Hippocampal formation (tissue), 2 donors: ENCODE results near the gene PPP1R7.

Experiments
- DNase-seq, 2 donors: peaks; one replicate each; lab custom pipeline; 2025; lab: John Stamatoyannopoulos, UW

Gene PPP1R7

DNA sequence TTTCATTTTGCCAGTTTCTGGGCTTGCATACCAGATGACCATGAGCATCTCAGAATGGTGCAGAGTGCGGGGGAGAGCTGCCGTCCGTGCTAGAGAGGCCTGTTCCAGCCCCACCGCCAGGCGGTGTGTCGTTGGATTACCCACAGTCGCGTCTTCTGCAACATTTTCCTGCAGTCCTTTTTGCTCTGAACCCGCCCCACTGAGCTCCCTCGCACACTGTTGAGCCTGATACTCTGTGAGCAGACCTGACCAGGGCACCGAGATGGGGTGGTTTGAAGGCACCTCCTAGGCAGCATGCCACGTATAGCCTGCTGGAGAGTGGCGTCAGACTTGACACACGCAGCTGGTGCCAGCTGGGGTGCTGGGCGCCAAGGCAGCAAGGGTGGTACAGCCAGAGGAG lies 18.1 kb downstream of the PPP1R7 start:
- no peak for DNase-seq

- no peak for DNase-seq
Observed at GRCh38 chr2:241173557-241173956, 23.3 kb downstream of the PPP1R7 start.

DNA sequence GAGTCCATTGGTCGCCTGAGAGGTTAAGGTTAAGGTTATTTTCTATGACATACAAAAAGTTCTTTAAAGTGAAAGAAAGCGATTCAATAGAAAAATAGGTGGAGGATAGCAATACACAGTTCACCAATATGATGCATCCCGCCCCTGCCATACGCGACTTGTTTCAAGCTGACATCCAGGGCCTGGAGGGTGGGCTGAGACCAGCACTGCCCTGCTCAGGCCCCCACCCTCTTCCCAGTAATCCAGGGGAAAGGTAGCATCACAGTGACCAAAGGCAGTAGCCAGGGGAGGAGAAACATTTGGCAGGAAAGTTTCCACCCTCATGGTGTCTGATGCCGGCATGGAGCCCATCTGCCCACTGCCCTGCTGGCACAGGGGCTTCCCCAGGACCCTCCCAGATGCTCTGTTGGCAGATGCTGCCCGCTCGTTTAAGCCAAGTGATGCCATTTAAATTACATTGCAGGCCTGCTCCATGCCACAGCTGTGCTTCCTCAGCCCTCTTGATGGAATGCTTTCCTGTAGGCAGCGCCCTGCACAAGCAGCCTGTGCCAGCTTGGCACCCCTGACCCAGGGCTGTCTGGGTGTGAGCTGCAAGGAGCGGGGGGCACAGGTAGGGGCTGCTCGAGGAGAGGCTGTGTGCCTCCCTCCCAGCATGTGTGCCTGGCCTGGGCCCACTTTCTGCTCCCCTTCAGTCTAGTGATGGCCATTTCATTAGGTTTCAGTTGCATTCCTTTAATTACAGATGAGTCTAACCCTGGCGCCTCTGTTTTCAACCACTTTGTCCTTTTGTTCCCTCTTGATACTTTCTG lies 27.5 kb downstream of the PPP1R7 start:
- DNase-seq: no peak

- no peak for DNase-seq
Observed at GRCh38 chr2:241178961-241179360, 28.7 kb downstream of the PPP1R7 start.

- no peak for DNase-seq
Observed at GRCh38 chr2:241179899-241180298, 29.6 kb downstream of the PPP1R7 start.

- DNase-seq: no peak
Observed at GRCh38 chr2:241180495-241180894, 30.2 kb downstream of the PPP1R7 start.

- DNase-seq: no peak
Observed at GRCh38 chr2:241182126-241182525, 31.9 kb downstream of the PPP1R7 start.

DNA sequence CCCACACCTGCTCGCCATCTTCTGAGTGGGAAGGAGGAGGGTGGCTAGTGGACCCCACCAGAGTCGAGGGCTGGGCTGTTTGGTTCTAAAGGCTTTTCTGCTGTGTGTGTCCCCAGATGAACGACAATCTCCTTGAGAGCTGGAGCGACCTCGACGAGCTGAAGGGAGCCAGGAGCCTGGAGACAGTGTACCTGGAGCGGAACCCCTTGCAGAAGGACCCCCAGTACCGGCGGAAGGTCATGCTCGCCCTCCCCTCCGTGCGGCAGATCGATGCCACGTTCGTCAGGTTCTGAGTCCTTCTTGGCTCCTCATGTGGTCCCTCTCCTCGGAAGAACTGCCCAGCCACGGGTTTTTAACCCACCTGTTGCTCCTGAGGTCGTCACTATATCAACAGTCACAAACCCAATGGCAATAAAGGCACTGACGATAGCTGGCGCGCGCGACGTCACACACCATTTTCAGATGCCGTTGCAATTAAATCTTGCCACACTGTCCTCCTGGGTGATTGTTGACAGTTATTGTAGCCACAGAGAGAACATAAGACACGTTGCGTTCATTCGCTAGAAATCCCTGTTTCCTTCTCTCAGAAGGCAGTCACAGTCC lies 32.4 kb downstream of the PPP1R7 start:
- no peak for DNase-seq

DNA sequence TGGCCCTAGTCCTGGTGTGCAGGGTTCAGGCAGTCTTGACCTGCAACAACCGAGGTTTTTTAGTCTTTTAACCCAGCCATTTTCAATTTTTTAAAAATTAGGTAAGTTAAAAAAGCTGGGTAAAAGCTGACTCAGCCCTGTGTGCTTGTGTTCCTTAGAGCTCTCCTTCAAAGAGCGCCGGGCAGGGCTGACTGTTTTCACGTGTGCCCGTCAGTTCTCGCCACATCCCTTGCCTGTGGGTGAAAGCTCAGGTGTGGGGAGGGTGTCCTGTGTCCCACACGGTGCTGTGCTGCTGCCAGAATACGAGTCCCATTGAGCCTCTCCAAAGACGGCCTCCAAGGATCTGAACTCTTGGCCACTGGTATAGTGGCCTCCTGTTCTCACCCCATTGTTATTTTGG lies 33.0 kb downstream of the PPP1R7 start:
- no peak for DNase-seq

DNA sequence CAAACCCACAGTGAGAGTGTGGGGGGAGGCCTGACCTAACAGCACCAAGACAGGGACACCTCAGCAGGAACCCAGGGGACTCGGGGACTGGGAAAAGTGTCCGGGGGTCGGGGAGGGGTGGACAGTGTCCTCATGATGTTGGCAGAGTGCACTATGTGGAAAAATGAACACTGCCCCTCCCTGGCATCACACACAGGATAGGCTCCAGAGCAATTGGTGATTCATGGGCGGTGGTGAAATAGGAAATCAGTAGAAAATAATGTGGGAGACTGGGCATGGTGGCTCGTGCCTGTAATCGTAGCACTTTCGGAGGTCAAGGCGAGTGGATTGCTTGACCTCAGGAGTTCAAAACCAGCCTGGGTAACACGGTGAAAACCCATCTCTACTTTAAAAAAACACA lies 34.6 kb downstream of the PPP1R7 start:
- DNase-seq: no peak

- DNase-seq: no peak
Observed at GRCh38 chr2:241185961-241186360, 35.7 kb downstream of the PPP1R7 start.

DNA sequence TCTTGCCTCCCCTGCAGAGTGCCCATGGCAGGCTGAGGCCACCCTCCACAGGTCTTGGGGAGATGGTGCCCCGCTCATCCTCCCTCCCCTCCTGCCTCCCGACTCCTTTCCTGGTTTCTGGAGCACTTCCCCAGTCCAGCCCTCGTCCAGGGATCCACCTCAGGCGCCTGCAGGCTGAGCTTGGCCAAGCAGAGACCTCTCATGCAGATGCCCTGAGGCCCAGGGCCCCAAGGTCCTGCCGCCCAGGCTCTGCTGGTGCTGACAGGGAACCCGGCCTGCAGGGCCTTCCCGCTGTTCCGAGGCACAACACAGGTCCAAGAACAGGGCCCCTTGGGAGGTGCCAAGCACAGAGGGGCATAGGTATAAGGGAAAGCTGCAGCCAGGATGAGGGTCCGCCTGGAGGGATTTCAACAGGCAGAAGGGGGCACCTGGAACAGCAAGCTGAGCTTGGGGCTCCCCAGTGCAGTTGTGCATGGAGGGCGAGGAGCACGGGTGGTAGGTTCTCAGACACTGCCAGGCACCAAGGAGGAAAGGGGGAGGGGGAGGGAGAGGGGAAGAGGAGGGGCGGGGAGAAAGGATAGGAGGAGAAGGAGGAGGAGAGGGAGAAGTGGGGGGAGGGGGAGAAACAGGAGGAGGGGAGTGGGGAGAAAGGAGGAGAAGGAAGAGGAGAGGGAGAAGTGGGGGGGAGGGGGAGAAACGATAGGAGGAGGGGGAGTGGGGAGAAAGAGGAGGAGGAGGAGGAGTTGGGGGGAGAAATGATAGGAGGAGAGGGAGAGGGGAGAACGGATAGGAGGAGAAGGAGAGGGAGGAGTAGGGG lies 37.0 kb downstream of the PPP1R7 start:
- no peak for DNase-seq

- DNase-seq: no peak
Observed at GRCh38 chr2:241187918-241188234, 37.6 kb downstream of the PPP1R7 start.

- no peak for DNase-seq
Observed at GRCh38 chr2:241188361-241189092, 38.3 kb downstream of the PPP1R7 start, which contains the start of gene ANO7. Gene ANO7, plus strand, starts transcription at chr2:241188677. Its CDS starts 1,387 bp downstream, at chr2:241190064.

DNA sequence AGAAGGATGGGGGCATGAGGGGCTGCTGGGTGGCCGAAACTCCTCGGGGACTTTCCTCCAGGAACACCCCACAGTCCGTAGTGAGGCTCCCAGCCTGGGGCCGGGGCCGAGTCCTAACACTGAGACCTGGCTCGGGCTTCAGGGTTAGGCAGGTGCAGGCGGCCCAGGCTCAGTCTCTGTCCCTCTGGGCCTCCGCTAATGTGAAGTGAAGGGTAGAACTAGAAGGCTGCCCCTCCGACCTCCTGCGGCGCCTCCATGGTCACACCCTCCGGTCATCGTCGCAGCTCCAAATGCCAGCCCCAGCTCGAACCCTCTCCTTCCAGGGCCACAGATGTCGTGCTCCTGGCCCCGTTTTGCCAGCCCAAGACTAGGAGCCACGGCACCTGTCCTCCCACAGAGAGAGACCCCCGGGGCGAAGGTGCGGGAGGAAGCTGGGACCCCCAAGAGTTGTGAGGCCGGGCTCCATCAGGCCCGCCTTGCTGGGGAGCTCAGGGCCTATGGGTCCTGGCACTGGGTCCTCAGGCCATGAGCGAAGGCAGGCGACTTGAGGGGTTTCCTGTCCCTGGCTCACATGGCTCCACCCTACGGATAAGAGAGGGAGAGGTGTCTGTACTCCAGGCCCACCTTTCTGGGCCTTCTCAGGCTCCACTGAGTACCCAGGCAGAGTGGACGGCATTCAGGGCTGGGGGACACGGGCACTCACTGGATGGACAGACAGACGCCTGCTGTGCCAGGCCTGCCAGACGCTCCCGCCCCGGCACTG lies 39.0 kb downstream of the PPP1R7 start:
- no peak for DNase-seq

DNA sequence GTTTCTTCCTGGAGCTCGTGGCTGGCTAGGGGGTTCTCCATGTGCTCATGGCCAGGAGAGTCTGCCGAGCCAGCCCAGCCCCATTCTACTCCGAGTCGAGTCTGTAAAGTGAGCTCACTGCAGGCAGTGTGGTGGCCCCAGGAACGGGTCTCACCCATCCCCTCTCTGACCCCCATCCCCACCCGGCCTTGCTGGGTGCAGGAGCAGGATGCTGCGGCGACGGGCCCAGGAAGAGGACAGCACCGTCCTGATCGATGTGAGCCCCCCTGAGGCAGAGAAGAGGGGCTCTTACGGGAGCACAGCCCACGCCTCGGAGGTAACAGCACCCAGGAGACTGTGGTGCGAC lies 39.6 kb downstream of the PPP1R7 start:
- DNase-seq: no peak

DNA sequence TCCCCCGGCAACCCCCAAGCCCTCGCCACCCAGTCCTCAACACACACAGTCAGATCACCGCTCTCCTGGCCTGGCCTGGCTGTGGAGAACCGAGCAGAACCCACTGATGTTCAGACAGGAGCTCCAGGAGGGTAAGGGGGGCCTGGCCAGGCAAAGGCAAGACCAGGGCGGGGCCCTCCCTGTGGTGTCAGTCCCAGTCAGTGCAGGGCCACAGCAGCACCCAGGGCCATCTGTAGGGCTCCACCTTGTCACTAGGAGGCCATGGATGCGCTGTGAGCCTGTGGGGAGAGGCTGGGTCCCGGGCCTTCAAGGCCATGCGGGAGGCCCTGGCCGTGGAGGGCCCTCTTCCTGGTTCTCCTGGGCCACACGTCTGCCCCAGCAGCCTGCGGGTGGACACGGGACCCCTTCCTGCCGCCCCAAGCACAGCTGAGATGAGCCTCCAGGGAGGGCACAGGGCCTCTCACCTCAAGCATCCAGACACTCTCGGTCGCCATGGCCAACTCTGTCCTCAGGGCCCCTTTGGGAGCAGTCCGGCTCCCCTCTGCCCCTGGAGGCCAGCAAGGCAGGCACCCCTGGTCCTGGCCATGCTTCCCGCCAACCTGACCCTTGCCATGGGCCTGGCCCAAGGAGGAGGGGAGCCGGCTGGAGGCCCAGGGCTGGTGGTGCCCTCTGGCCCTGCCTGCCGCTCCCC lies 40.2 kb downstream of the PPP1R7 start:
- DNase-seq: no peak

GRCh38 chr2:241191081-241191480 lies 40.8 kb downstream of the PPP1R7 start:
- no peak for DNase-seq

DNA sequence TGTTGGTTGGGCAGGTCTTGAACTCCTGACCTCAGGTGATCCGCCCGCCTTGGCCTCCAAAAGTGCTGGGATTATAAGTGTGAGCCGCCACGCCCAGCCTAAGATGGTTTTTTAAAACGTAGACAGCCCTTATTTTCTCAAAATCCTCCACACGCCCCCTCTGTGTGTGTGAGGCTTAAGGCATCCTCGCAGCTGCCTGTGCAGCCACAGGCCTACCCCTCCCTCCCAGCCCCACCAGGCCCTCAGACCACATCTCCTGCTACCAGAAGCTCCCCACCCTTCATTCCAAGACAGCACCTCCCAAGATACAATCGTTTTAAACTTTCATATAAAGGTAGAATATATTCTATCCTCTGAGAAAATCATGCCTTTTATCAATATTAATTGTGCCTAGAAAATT lies 43.0 kb downstream of the PPP1R7 start:
- no peak for DNase-seq

- DNase-seq: no peak
Observed at GRCh38 chr2:241194811-241195210, 44.5 kb downstream of the PPP1R7 start.
